H9 (cell line): ENCODE data around the gene ENTPD1. TPM values are rescaled to one million over a fixed set of nuclear protein-coding genes. Genes with fewer than 3 reads are reported as not detected.
"Not testable (repeated sequence)": the region's sequence is repeated elsewhere in the genome, so short reads cannot be mapped to it uniquely, and the experiment has no call there.

Source experiments
- DNase-seq: peaks from one replicate; pipeline ENCODE4 v3.0.0-alpha.2; 2017
- H2AFZ ChIP-seq: one replicate; pipeline ENCODE4 v1.6.1; 2013; ENCODE audit warnings: mild to moderate bottlenecking, low read length, control low read depth, moderate library complexity
- H2AK5ac ChIP-seq: 2 replicates; pipeline ENCODE4 v1.6.1; 2013; ENCODE audit warnings: low read length, control low read depth, mixed read lengths; ENCODE audit not compliant: insufficient read length
- H2BK120ac ChIP-seq: one replicate; pipeline ENCODE4 v1.6.1; 2013; ENCODE audit warnings: low read depth, mild to moderate bottlenecking, low read length, control low read depth, inconsistent platforms; ENCODE audit not compliant: poor library complexity, severe bottlenecking
- H2BK12ac ChIP-seq: 2 replicates; pipeline ENCODE4 v1.6.1; 2013; ENCODE audit warnings: low read length, control low read depth, mixed read lengths, low read depth; ENCODE audit not compliant: insufficient read length
- H2BK15ac ChIP-seq: 2 replicates; pipeline ENCODE4 v1.6.1; 2013; ENCODE audit warnings: low read depth, low read length, control low read depth
- H2BK20ac ChIP-seq: one replicate; pipeline ENCODE4 v1.6.1; 2013; ENCODE audit warnings: low read depth, mild to moderate bottlenecking, low read length, control low read depth, inconsistent platforms; ENCODE audit not compliant: poor library complexity, severe bottlenecking
- H2BK5ac ChIP-seq: 2 replicates; pipeline ENCODE4 v1.6.1; 2013; ENCODE audit warnings: low read length, control low read depth, mixed read lengths; ENCODE audit not compliant: insufficient read length
- H3K14ac ChIP-seq: 2 replicates; pipeline ENCODE4 v1.6.1; 2013; ENCODE audit warnings: low read length, control low read depth; ENCODE audit not compliant: insufficient read depth
- H3K18ac ChIP-seq: 2 replicates; pipeline ENCODE4 v1.6.1; 2013; ENCODE audit warnings: low read depth, mild to moderate bottlenecking, mixed read lengths, low read length, control low read depth; ENCODE audit not compliant: insufficient read length
- H3K23ac ChIP-seq: 2 replicates; pipeline ENCODE4 v1.6.1; 2013; ENCODE audit warnings: low read length, control low read depth, mixed read lengths, low read depth; ENCODE audit not compliant: insufficient read length
- H3K23me2 ChIP-seq: 2 replicates; pipeline ENCODE4 v1.6.1; 2013; ENCODE audit warnings: low read depth, mild to moderate bottlenecking, mixed read lengths, low read length, control low read depth; ENCODE audit not compliant: insufficient read length, poor library complexity, severe bottlenecking
- H3K27ac ChIP-seq: 2 replicates; pipeline ENCODE4 v1.5.1; 2013; ENCODE audit warnings: low read length, control low read depth, mixed read lengths, low read depth; ENCODE audit not compliant: insufficient read length
- H3K27me3 ChIP-seq: 2 replicates; pipeline ENCODE4 v1.6.1; 2013; ENCODE audit warnings: low read length, control low read depth, inconsistent platforms; ENCODE audit not compliant: insufficient read depth
- H3K4ac ChIP-seq: 2 replicates; pipeline ENCODE4 v1.6.1; 2013; ENCODE audit warnings: low read depth, mild to moderate bottlenecking, control low read depth, inconsistent platforms, low read length, moderate library complexity
- H3K4me1 ChIP-seq: 2 replicates; pipeline ENCODE4 v1.6.1; 2013; ENCODE audit warnings: low read length, control low read depth, inconsistent platforms; ENCODE audit not compliant: insufficient read depth
- H3K4me2 ChIP-seq: 2 replicates; pipeline ENCODE4 v1.6.1; 2013; ENCODE audit warnings: low read length, control low read depth, mixed read lengths; ENCODE audit not compliant: insufficient read length, insufficient read depth
- H3K56ac ChIP-seq: 2 replicates; pipeline ENCODE4 v1.6.1; 2013; ENCODE audit warnings: low read depth, mild to moderate bottlenecking, mixed read lengths, low read length, control low read depth; ENCODE audit not compliant: insufficient read length
- H3K79me1 ChIP-seq: 2 replicates; pipeline ENCODE4 v1.6.1; 2013; ENCODE audit warnings: low read depth, mild to moderate bottlenecking, moderate library complexity, low read length, control low read depth, inconsistent platforms; ENCODE audit not compliant: insufficient read depth, poor library complexity, severe bottlenecking
- H3K79me2 ChIP-seq: 2 replicates; pipeline ENCODE4 v1.6.1; 2013; ENCODE audit warnings: low read length, control low read depth, inconsistent platforms; ENCODE audit not compliant: insufficient read depth
- H3K9ac ChIP-seq: 2 replicates; pipeline ENCODE4 v1.6.1; 2013; ENCODE audit warnings: low read length, control low read depth, mixed read lengths; ENCODE audit not compliant: insufficient read length; ENCODE audit errors: extremely low read depth
- H3K9me3 ChIP-seq: one replicate; pipeline ENCODE4 v1.6.1; 2013; ENCODE audit warnings: low read depth, low read length, inconsistent platforms; ENCODE audit not compliant: control insufficient read depth
- H3T11ph ChIP-seq: one replicate; pipeline ENCODE4 v1.6.1; 2013; ENCODE audit warnings: mild to moderate bottlenecking, low read length, control low read depth, inconsistent platforms
- H4K20me1 ChIP-seq: one replicate; pipeline ENCODE4 v1.6.1; 2013; ENCODE audit not compliant: control insufficient read depth, insufficient read length, insufficient read depth
- H4K5ac ChIP-seq: 2 replicates; pipeline ENCODE4 v1.6.1; 2013; ENCODE audit warnings: low read depth, mild to moderate bottlenecking, mixed read lengths, low read length, control low read depth; ENCODE audit not compliant: insufficient read length
- H4K8ac ChIP-seq: replicated peaks from 2 replicates; pipeline ENCODE4 v1.6.1; 2013; ENCODE audit warnings: low read length, control low read depth, mixed read lengths, low read depth; ENCODE audit not compliant: insufficient read length
- H4K91ac ChIP-seq: 2 replicates; pipeline ENCODE4 v1.6.1; 2013; ENCODE audit warnings: low read depth, mild to moderate bottlenecking, moderate library complexity, mixed read lengths, low read length, control low read depth; ENCODE audit not compliant: insufficient read length
- H3K27ac Mint-ChIP-seq, 3 experiments: 2 replicates in 2 of 3; 3 replicates in 1 of 3; pipeline ENCODE4 v1.8.0; 2020 to 2021; ENCODE audit warnings: mixed read lengths in 3 of 3, mild to moderate bottlenecking in 1 of 3, moderate library complexity in 1 of 3
- H3K27me3 Mint-ChIP-seq: 2 replicates; pipeline ENCODE4 v1.8.0; 2021; ENCODE audit warnings: low read depth, mild to moderate bottlenecking, moderate library complexity, mixed read lengths
- H3K36me3 Mint-ChIP-seq, 3 experiments: 2 replicates in 2 of 3; 3 replicates in 1 of 3; pipeline ENCODE4 v1.8.0; 2020 to 2021; ENCODE audit warnings: low read depth in 3 of 3, mixed read lengths in 3 of 3; ENCODE audit not compliant: insufficient read depth in 1 of 3
- H3K4me1 Mint-ChIP-seq, 2 experiments: 2 replicates each; pipeline ENCODE4 v1.8.0; 2020; ENCODE audit warnings: mixed read lengths in 2 of 2
- H3K4me3 Mint-ChIP-seq, 2 experiments: 2 replicates in 1 of 2; 3 replicates in 1 of 2; pipeline ENCODE4 v1.8.0; 2020 to 2021; ENCODE audit warnings: mild to moderate bottlenecking in 2 of 2, mixed read lengths in 2 of 2, moderate library complexity in 1 of 2
- H3K9me3 Mint-ChIP-seq, 2 experiments: 2 replicates in 1 of 2; 3 replicates in 1 of 2; pipeline ENCODE4 v1.8.0; 2020; ENCODE audit warnings: mild to moderate bottlenecking in 2 of 2, mixed read lengths in 2 of 2, moderate library complexity in 1 of 2
- CTCF ChIP-seq: fragments of 200-600 bp; sonication (generic); conservative IDR thresholded peaks from 3 replicates; pipeline ENCODE4 v1.8.0; 2021; ENCODE audit warnings: antibody characterized with exemption, mild to moderate bottlenecking
- WGBS: extraction: QIAGEN DNeasy Blood & Tissue Kit; methylation state at CpG from one replicate; pipeline ENCODE4 v1.1.7; 2013; ENCODE audit warnings: missing lambda C conversion rate, low lambda C conversion rate, mixed read lengths; ENCODE audit not compliant: insufficient read length; ENCODE audit errors: extremely low coverage; 5-methylcytosine and 5-hydroxymethylcytosine counted together
- total RNA-seq: library from RNA; stranded (reverse); gene quantifications from 2 replicates; pipeline ENCODE4 v1.2.1, GENCODE V29; 2021

ENTPD1 gene
- total RNA-seq, 1 experiment from 2014 or later, result 1.9 TPM

DNA sequence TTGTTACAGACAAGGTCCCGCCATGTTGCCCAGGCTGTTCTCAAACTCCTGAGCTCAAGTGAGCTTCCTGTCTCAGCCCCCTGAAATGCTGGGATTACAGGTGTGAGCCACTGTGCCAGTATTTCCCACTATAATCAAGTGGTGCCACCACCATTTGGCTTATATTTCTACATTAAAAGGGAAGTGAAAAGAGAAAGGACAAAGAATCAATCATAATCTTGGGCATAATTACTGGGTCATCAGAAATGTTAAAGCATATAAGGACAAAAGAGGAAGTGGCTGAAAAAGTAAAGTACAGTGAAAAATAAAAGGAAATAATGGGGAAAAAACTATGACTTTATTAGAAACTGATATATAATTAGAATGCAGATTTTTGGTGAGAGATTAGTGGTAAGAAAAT lies 25.7 kb upstream of the ENTPD1 start:
- H4K91ac ChIP-seq, result no peak overlapping the region
- Mint-ChIP-seq H3K27ac (no peak overlapping the region; a peak in 1 of 7 replicates), H3K9me3 (peaks cover 24 to 36% of the 10 kb centered on the region in 2 experiments), H3K4me3 (no peak overlapping the region), H3K4me1 (no peaks in the 10 kb centered on the region), H3K27me3 (no peaks in the 10 kb centered on the region; the same call in 1 of the 2 replicates), H3K36me3 (peaks cover 7 to 25% (median 20%) of the 10 kb centered on the region in 3 experiments)
- no peaks in the 10 kb centered on the region for H3K27me3 ChIP-seq
- TF ChIP-seq CTCF, result no peak
- no peak overlapping the region for H4K5ac ChIP-seq
- no peak overlapping the region for H2BK120ac ChIP-seq
- no peaks in the 10 kb centered on the region for H3K79me1 ChIP-seq
- no peak overlapping the region for H3K9ac ChIP-seq
- no peak overlapping the region for H3K18ac ChIP-seq
- no CpG with 5 or more reads among the region's 1 CpG for WGBS
- no peak overlapping the region for H4K8ac ChIP-seq
- no peak overlapping the region for H3K4ac ChIP-seq
- no peak overlapping the region for H3K14ac ChIP-seq
- no peak for DNase-seq
- H3T11ph ChIP-seq, result no peak overlapping the region
- no peak overlapping the region for H3K27ac ChIP-seq
- H2BK15ac ChIP-seq, result no peak overlapping the region
- peaks cover 6% of the 10 kb centered on the region for H3K9me3 ChIP-seq
- no peak overlapping the region for H3K56ac ChIP-seq
- no peak overlapping the region for H3K23ac ChIP-seq
- H2AK5ac ChIP-seq, result no peak overlapping the region
- no peak overlapping the region for H2BK12ac ChIP-seq
- no peaks in the 10 kb centered on the region for H3K23me2 ChIP-seq
- H4K20me1 ChIP-seq, result no peaks in the 10 kb centered on the region
- H3K79me2 ChIP-seq, result no peaks in the 10 kb centered on the region
- H3K4me2 ChIP-seq, result no peak overlapping the region
- no peak overlapping the region for H2BK20ac ChIP-seq
- H2AFZ ChIP-seq, result no peak overlapping the region
- no peak overlapping the region for H2BK5ac ChIP-seq
- H3K4me1 ChIP-seq, result no peaks in the 10 kb centered on the region

- DNase-seq, H3K27me3 Mint-ChIP-seq: not testable (repeated sequence)
Measured at GRCh38 chr10:95732907-95733306, 23.1 kb upstream of the ENTPD1 start.

More at GRCh38 chr10:95732907-95733306, 23.1 kb upstream of the ENTPD1 start:
- not testable (repeated sequence) for H3K23ac ChIP-seq, H4K20me1 ChIP-seq, H3K14ac ChIP-seq, H3K9ac ChIP-seq, H3K27ac Mint-ChIP-seq, H4K91ac ChIP-seq, H3K79me1 ChIP-seq, H2AFZ ChIP-seq, H4K5ac ChIP-seq, H3K56ac ChIP-seq, H2BK12ac ChIP-seq, H2AK5ac ChIP-seq, H3K4me1 ChIP-seq, H3K4ac ChIP-seq, H2BK20ac ChIP-seq, H3K4me1 Mint-ChIP-seq, H2BK120ac ChIP-seq, H3K27me3 ChIP-seq, H3K79me2 ChIP-seq, H3K27ac ChIP-seq, H2BK15ac ChIP-seq, H4K8ac ChIP-seq, H3K9me3 ChIP-seq, H2BK5ac ChIP-seq, H3K23me2 ChIP-seq, H3T11ph ChIP-seq, H3K4me3 Mint-ChIP-seq, H3K18ac ChIP-seq, H3K4me2 ChIP-seq
- H3K9me3 Mint-ChIP-seq, result peaks cover 24 to 37% of the 10 kb centered on the region in 2 experiments
- H3K36me3 Mint-ChIP-seq, result peaks cover 7 to 25% (median 20%) of the 10 kb centered on the region in 3 experiments
- WGBS, result no CpG with 5 or more reads among the region's 6 CpGs
